ENCODE results near the gene DCAF12.

Gene DCAF12

GRCh38 chr9:34127035-34127948, 794 bp upstream of the DCAF12 start:
- no peaks in the 10 kb centered on the region for H3K27me3 ChIP-seq (replicated peaks in 2 of 5; ENCODE audit: control insufficient read depth in 4 of 5, insufficient read depth in 5 of 5, low read length in 4 of 5)
- peaks cover 25 to 44% (median 42%) of the 10 kb centered on the region in 4 experiments for H3K4me1 ChIP-seq (ENCODE audit: control extremely low read depth in 1 of 4, control insufficient read depth in 4 of 4, insufficient read depth in 4 of 4, low read length in 3 of 4)
- ChIA-PET POLR2A (interaction anchor here (0.6 kb wide), 1 partner anchor 13 kb away, joined by 3 read pairs; no protein-coding TSS in a partner anchor), CTCF (interaction anchor here (0.7 to 1.6 kb wide), 8 partner anchors 13 to 205 kb away, joined by 3 to 4 read pairs (median 3); no protein-coding TSS in a partner anchor)
- no peaks in the 10 kb centered on the region for H3K9me3 ChIP-seq (ENCODE audit: control extremely low read depth in 1 of 5, control insufficient read depth in 4 of 5, insufficient read depth in 2 of 5, low read depth in 1 of 5, low read length in 4 of 5)
- H3K27ac ChIP-seq (ENCODE audit: insufficient read depth in 1 of 2, low read depth in 1 of 2, low read length in 2 of 2, poor library complexity in 1 of 2, severe bottlenecking in 2 of 2), result peak overlapping the region; percentile 72 to 89
- no peak for DNase-seq
- peaks cover 0 to 7% (median 4%) of the 10 kb centered on the region in 4 experiments for H3K36me3 ChIP-seq (ENCODE audit: control insufficient read depth in 4 of 4, insufficient read depth in 4 of 4, low read length in 3 of 4)
- WGBS (ENCODE audit: insufficient coverage), result 88% methylated on average over 12 of the region's 17 CpGs
- peak overlapping the region in 6 of 7 experiments; percentile 86 to 99 (median 94) for H3K4me3 ChIP-seq (ENCODE audit: control insufficient read depth in 1 of 7, extremely low read depth in 1 of 7, insufficient read depth in 4 of 7, low read depth in 2 of 7, low read length in 6 of 7)

GRCh38 chr9:34125681-34126206, 754 bp downstream of the DCAF12 start:
- no peaks in the 10 kb centered on the region for H3K27me3 ChIP-seq (replicated peaks in 2 of 5; ENCODE audit: control insufficient read depth in 4 of 5, insufficient read depth in 5 of 5, low read length in 4 of 5)
- H3K9me3 ChIP-seq (ENCODE audit: control extremely low read depth in 1 of 5, control insufficient read depth in 4 of 5, insufficient read depth in 2 of 5, low read depth in 1 of 5, low read length in 4 of 5), result no peaks in the 10 kb centered on the region
- CTCF ChIA-PET, result interaction anchor here (0.6 kb wide), 1 partner anchor 105 kb away, joined by 3 read pairs; no protein-coding TSS in a partner anchor
- H3K4me1 ChIP-seq (ENCODE audit: control extremely low read depth in 1 of 4, control insufficient read depth in 4 of 4, insufficient read depth in 4 of 4, low read length in 3 of 4), result peaks cover 27 to 49% (median 47%) of the 10 kb centered on the region in 4 experiments
- POLR2A ChIA-PET, result no interaction called here
- 1% methylated on average over 15 of the region's 18 CpGs for WGBS (ENCODE audit: insufficient coverage)
- H3K4me3 ChIP-seq (ENCODE audit: control insufficient read depth in 1 of 7, extremely low read depth in 1 of 7, insufficient read depth in 4 of 7, low read depth in 2 of 7, low read length in 6 of 7), result peak overlapping the region; percentile 86 to 99 (median 94)
- peaks cover 2 to 18% (median 9%) of the 10 kb centered on the region in 4 experiments for H3K36me3 ChIP-seq (ENCODE audit: control insufficient read depth in 4 of 4, insufficient read depth in 4 of 4, low read length in 3 of 4)
- peak in 2 of 3 donors; percentile 13 to 29 for DNase-seq
- peak overlapping the region; percentile 72 to 89 for H3K27ac ChIP-seq (ENCODE audit: insufficient read depth in 1 of 2, low read depth in 1 of 2, low read length in 2 of 2, poor library complexity in 1 of 2, severe bottlenecking in 2 of 2)

GRCh38 chr9:34124926-34125325, 1.6 kb downstream of the DCAF12 start:
- Histone ChIP-seq H3K27ac (ENCODE audit: insufficient read depth in 1 of 2, low read depth in 1 of 2, low read length in 2 of 2, poor library complexity in 1 of 2, severe bottlenecking in 2 of 2) (peak overlapping the region; percentile 3 to 89), H3K4me1 (ENCODE audit: control extremely low read depth in 1 of 4, control insufficient read depth in 4 of 4, insufficient read depth in 4 of 4, low read length in 3 of 4) (peaks cover 27 to 51% (median 47%) of the 10 kb centered on the region in 4 experiments), H3K36me3 (ENCODE audit: control insufficient read depth in 4 of 4, insufficient read depth in 4 of 4, low read length in 3 of 4) (peaks cover 2 to 20% (median 10%) of the 10 kb centered on the region in 4 experiments), H3K27me3 (replicated peaks in 2 of 5; ENCODE audit: control insufficient read depth in 4 of 5, insufficient read depth in 5 of 5, low read length in 4 of 5) (no peaks in the 10 kb centered on the region), H3K4me3 (ENCODE audit: control insufficient read depth in 1 of 7, extremely low read depth in 1 of 7, insufficient read depth in 4 of 7, low read depth in 2 of 7, low read length in 6 of 7) (peak overlapping the region in 6 of 7 experiments; percentile 86 to 99 (median 94)), H3K9me3 (ENCODE audit: control extremely low read depth in 1 of 5, control insufficient read depth in 4 of 5, insufficient read depth in 2 of 5, low read depth in 1 of 5, low read length in 4 of 5) (no peaks in the 10 kb centered on the region)
- DNase-seq, result no peak
- 12% methylated on average over 6 of the region's 6 CpGs for WGBS (ENCODE audit: insufficient coverage)
- POLR2A ChIA-PET, result no interaction called here
- CTCF ChIA-PET, result interaction anchor here (1.0 to 1.9 kb wide), 2 partner anchors 11 to 17 kb away, joined by 3 to 8 read pairs; no protein-coding TSS in a partner anchor

GRCh38 chr9:34124099-34124498, 2.4 kb downstream of the DCAF12 start:
- DNase-seq, result no peak
- 25% methylated on average over 2 of the region's 4 CpGs for WGBS (ENCODE audit: insufficient coverage)
- H3K27ac ChIP-seq (ENCODE audit: insufficient read depth in 1 of 2, low read depth in 1 of 2, low read length in 2 of 2, poor library complexity in 1 of 2, severe bottlenecking in 2 of 2), result peak overlapping the region in 1 of 2 experiments; percentile 89
- POLR2A ChIA-PET, result no interaction called here
- no peaks in the 10 kb centered on the region for H3K27me3 ChIP-seq (replicated peaks in 2 of 5; ENCODE audit: control insufficient read depth in 4 of 5, insufficient read depth in 5 of 5, low read length in 4 of 5)
- CTCF ChIA-PET, result interaction anchor here (0.8 to 1.9 kb wide), 3 partner anchors 10 to 18 kb away, joined by 3 to 8 read pairs (median 3); no protein-coding TSS in a partner anchor
- peaks cover 2 to 24% (median 17%) of the 10 kb centered on the region in 4 experiments for H3K36me3 ChIP-seq (ENCODE audit: control insufficient read depth in 4 of 4, insufficient read depth in 4 of 4, low read length in 3 of 4)
- H3K4me1 ChIP-seq (ENCODE audit: control extremely low read depth in 1 of 4, control insufficient read depth in 4 of 4, insufficient read depth in 4 of 4, low read length in 3 of 4), result peaks cover 27 to 51% (median 47%) of the 10 kb centered on the region in 4 experiments
- H3K9me3 ChIP-seq (ENCODE audit: control extremely low read depth in 1 of 5, control insufficient read depth in 4 of 5, insufficient read depth in 2 of 5, low read depth in 1 of 5, low read length in 4 of 5), result no peaks in the 10 kb centered on the region
- H3K4me3 ChIP-seq (ENCODE audit: control insufficient read depth in 1 of 7, extremely low read depth in 1 of 7, insufficient read depth in 4 of 7, low read depth in 2 of 7, low read length in 6 of 7), result peak overlapping the region in 6 of 7 experiments; percentile 86 to 99 (median 94)

GRCh38 chr9:34123682-34124081, 2.8 kb downstream of the DCAF12 start:
- DNase-seq, result peak; percentile 88 to 98 (median 96)
- peak overlapping the region in 5 of 7 experiments; percentile 57 to 99 (median 93) for H3K4me3 ChIP-seq (ENCODE audit: control insufficient read depth in 1 of 7, extremely low read depth in 1 of 7, insufficient read depth in 4 of 7, low read depth in 2 of 7, low read length in 6 of 7)
- peaks cover 2 to 27% (median 19%) of the 10 kb centered on the region in 4 experiments for H3K36me3 ChIP-seq (ENCODE audit: control insufficient read depth in 4 of 4, insufficient read depth in 4 of 4, low read length in 3 of 4)
- peak overlapping the region in 1 of 2 experiments; percentile 89 for H3K27ac ChIP-seq (ENCODE audit: insufficient read depth in 1 of 2, low read depth in 1 of 2, low read length in 2 of 2, poor library complexity in 1 of 2, severe bottlenecking in 2 of 2)
- POLR2A ChIA-PET, result no interaction called here
- CTCF ChIA-PET, result interaction anchor here (0.8 to 1.9 kb wide), 2 partner anchors 9 to 16 kb away, joined by 3 to 8 read pairs; no protein-coding TSS in a partner anchor
- peaks cover 27 to 51% (median 47%) of the 10 kb centered on the region in 4 experiments for H3K4me1 ChIP-seq (ENCODE audit: control extremely low read depth in 1 of 4, control insufficient read depth in 4 of 4, insufficient read depth in 4 of 4, low read length in 3 of 4)
- H3K9me3 ChIP-seq (ENCODE audit: control extremely low read depth in 1 of 5, control insufficient read depth in 4 of 5, insufficient read depth in 2 of 5, low read depth in 1 of 5, low read length in 4 of 5), result no peaks in the 10 kb centered on the region
- 0% methylated on average over 5 of the region's 6 CpGs for WGBS (ENCODE audit: insufficient coverage)
- H3K27me3 ChIP-seq (replicated peaks in 2 of 5; ENCODE audit: control insufficient read depth in 4 of 5, insufficient read depth in 5 of 5, low read length in 4 of 5), result no peaks in the 10 kb centered on the region

- Histone ChIP-seq H3K9me3 (ENCODE audit: control extremely low read depth in 1 of 5, control insufficient read depth in 4 of 5, insufficient read depth in 2 of 5, low read depth in 1 of 5, low read length in 4 of 5) (no peaks in the 10 kb centered on the region), H3K4me3 (ENCODE audit: control insufficient read depth in 1 of 7, extremely low read depth in 1 of 7, insufficient read depth in 4 of 7, low read depth in 2 of 7, low read length in 6 of 7) (no peak overlapping the region), H3K4me1 (ENCODE audit: control extremely low read depth in 1 of 4, control insufficient read depth in 4 of 4, insufficient read depth in 4 of 4, low read length in 3 of 4) (peaks cover 27 to 45% (median 41%) of the 10 kb centered on the region in 4 experiments), H3K27me3 (replicated peaks in 2 of 5; ENCODE audit: control insufficient read depth in 4 of 5, insufficient read depth in 5 of 5, low read length in 4 of 5) (no peaks in the 10 kb centered on the region), H3K27ac (ENCODE audit: insufficient read depth in 1 of 2, low read depth in 1 of 2, low read length in 2 of 2, poor library complexity in 1 of 2, severe bottlenecking in 2 of 2) (no peak overlapping the region), H3K36me3 (ENCODE audit: control insufficient read depth in 4 of 4, insufficient read depth in 4 of 4, low read length in 3 of 4) (peaks cover 4 to 42% (median 30%) of the 10 kb centered on the region in 4 experiments)
- 94% methylated on average over 3 of the region's 3 CpGs for WGBS (ENCODE audit: insufficient coverage)
- ChIA-PET POLR2A (interaction anchor here (0.6 kb wide), 1 partner anchor 74 kb away, joined by 5 read pairs; no protein-coding TSS in a partner anchor), CTCF (interaction anchor here (1.1 to 1.6 kb wide), 5 partner anchors 31 to 579 kb away, joined by 3 to 5 read pairs (median 4); no protein-coding TSS in a partner anchor)
- DNase-seq, result no peak
These were observed 4.5 kb downstream of the DCAF12 start for GRCh38 chr9:34121996-34122395.

Data from common myeloid progenitor, CD34-positive (primary cell).